HG02642 (cell line): ENCODE measurements around the gene FLT3LG.

Source experiments
- ATAC-seq: cut with Tn5 transposase; IDR thresholded peaks from one replicate; pipeline ENCODE4 v1.9.1; 2021; ENCODE audit warnings: mild to moderate bottlenecking; ENCODE audit not compliant: unreplicated experiment, poor library complexity

The FLT3LG gene

GRCh38 chr19:49473868-49474541 is at the start of gene FLT3LG:
FLT3LG (plus strand) TSS chr19:49474215; CDS start chr19:49474640, 425 bp downstream.
- ATAC-seq: peak; percentile 69

GRCh38 chr19:49425178-49425577 is 48.8 kb upstream of the FLT3LG start, which contains the start of gene GFY:
GFY (plus strand) TSS chr19:49425388; CDS start chr19:49426431, 1,043 bp downstream.
- ATAC-seq: no peak

GRCh38 chr19:49425922-49426592 is 48.0 kb upstream of the FLT3LG start:
- no peak for ATAC-seq

- no peak for ATAC-seq
Measured at GRCh38 chr19:49427339-49427738, 46.7 kb upstream of the FLT3LG start.

- ATAC-seq: no peak
Measured at GRCh38 chr19:49427855-49428546, 46.0 kb upstream of the FLT3LG start.

GRCh38 chr19:49428547-49429451 is 45.2 kb upstream of the FLT3LG start:
- no peak for ATAC-seq

GRCh38 chr19:49430172-49430677 is 43.8 kb upstream of the FLT3LG start:
- no peak for ATAC-seq

GRCh38 chr19:49430678-49431329 is 43.2 kb upstream of the FLT3LG start:
- no peak for ATAC-seq

- ATAC-seq: no peak
Measured at GRCh38 chr19:49431330-49431749, 42.7 kb upstream of the FLT3LG start.

- ATAC-seq: no peak
Measured at GRCh38 chr19:49432141-49433073, 41.6 kb upstream of the FLT3LG start.

GRCh38 chr19:49433240-49433901 is 40.6 kb upstream of the FLT3LG start:
- ATAC-seq: no peak

GRCh38 chr19:49434907-49435583 is 39.0 kb upstream of the FLT3LG start:
- no peak for ATAC-seq

GRCh38 chr19:49435670-49436069 is 38.3 kb upstream of the FLT3LG start:
- no peak for ATAC-seq

GRCh38 chr19:49436381-49437017 is 37.5 kb upstream of the FLT3LG start:
- ATAC-seq: no peak

- ATAC-seq: no peak
Measured at GRCh38 chr19:49437231-49437630, 36.8 kb upstream of the FLT3LG start.

- ATAC-seq: no peak
Measured at GRCh38 chr19:49438261-49438660, 35.8 kb upstream of the FLT3LG start.

GRCh38 chr19:49439836-49440235 is 34.2 kb upstream of the FLT3LG start:
- ATAC-seq: no peak
